Tibial nerve (tissue), 4 donors: ENCODE data around the gene ANXA11. TPM values are rescaled to one million over a fixed set of nuclear protein-coding genes. Genes with fewer than 3 reads are reported as not detected.

Experiments used
- DNase-seq, 2 donors: peaks; one replicate each; pipeline ENCODE4 v3.0.0-alpha.2; 2019; ENCODE audit warnings: low spot score in 2 of 2
- H3K27ac ChIP-seq, 4 donors: fragments of 200-600 bp; sonication (generic) in 3 of 4; one replicate each; pipeline ENCODE4 v1.5.1; 2017 to 2019; ENCODE audit warnings: mild to moderate bottlenecking in 1 of 4
- H3K27me3 ChIP-seq, 2 donors: fragments of 200-600 bp; sonication (generic) in 1 of 2; one replicate each; pipeline versions ENCODE4 v1.5.1 to v1.6.0; 2017 to 2019
- H3K36me3 ChIP-seq, 3 donors: fragments of 200-600 bp; sonication (generic); one replicate each; pipeline ENCODE4 v1.5.1; 2018 to 2019
- H3K4me1 ChIP-seq, 4 donors: fragments of 200-600 bp; sonication (generic) in 3 of 4; one replicate each; pipeline ENCODE4 v1.5.1; 2017 to 2019
- H3K4me3 ChIP-seq, 4 donors: fragments of 200-600 bp; sonication (generic) in 3 of 4; one replicate each; pipeline ENCODE4 v1.5.1; 2017 to 2019; ENCODE audit warnings: mild to moderate bottlenecking in 1 of 4, moderate library complexity in 1 of 4
- H3K9me3 ChIP-seq, 4 donors: fragments of 200-600 bp; sonication (generic) in 3 of 4; one replicate each; pipeline ENCODE4 v1.5.1; 2017 to 2019
- EP300 ChIP-seq, 2 donors: sonication (generic); formaldehyde crosslinking; IDR thresholded peaks; one replicate each; pipeline ENCODE4 v1.6.1; 2017; ENCODE audit warnings: antibody characterized with exemption in 2 of 2, mild to moderate bottlenecking in 1 of 2
- POLR2A ChIP-seq, 2 donors: fragments of 450-650 bp; IDR thresholded peaks; one replicate each; pipeline ENCODE4 v1.6.1; 2017; ENCODE audit warnings: antibody characterized with exemption in 2 of 2, mild to moderate bottlenecking in 2 of 2, moderate library complexity in 2 of 2
- WGBS, 2 donors: methylation state at CpG; one replicate each; pipeline ENCODE4 v1.1.5; 2018; 5-methylcytosine and 5-hydroxymethylcytosine counted together
- total RNA-seq, 4 donors: library from RNA; depleted of rRNA; stranded (reverse); fragments of >200 nt; gene quantifications; one replicate each; pipeline ENCODE4 v1.1.0, GENCODE V29; 2016
- TF ChIP-seq, protein P1 (sequence below), 5 experiments: fragments of 200-600 bp in 3 of 5; fragments of 450-650 bp in 2 of 5; sonication (generic) in 3 of 5; IDR thresholded peaks; one replicate each; pipeline ENCODE4 v1.5.1; 2016 to 2019; ENCODE audit warnings: antibody characterized with exemption in 5 of 5, mild to moderate bottlenecking in 3 of 5, moderate library complexity in 2 of 5

The ANXA11 gene
- total RNA-seq, 4 donors from 2014 or later, result 99.8 to 128 (median 113) TPM

DNA sequence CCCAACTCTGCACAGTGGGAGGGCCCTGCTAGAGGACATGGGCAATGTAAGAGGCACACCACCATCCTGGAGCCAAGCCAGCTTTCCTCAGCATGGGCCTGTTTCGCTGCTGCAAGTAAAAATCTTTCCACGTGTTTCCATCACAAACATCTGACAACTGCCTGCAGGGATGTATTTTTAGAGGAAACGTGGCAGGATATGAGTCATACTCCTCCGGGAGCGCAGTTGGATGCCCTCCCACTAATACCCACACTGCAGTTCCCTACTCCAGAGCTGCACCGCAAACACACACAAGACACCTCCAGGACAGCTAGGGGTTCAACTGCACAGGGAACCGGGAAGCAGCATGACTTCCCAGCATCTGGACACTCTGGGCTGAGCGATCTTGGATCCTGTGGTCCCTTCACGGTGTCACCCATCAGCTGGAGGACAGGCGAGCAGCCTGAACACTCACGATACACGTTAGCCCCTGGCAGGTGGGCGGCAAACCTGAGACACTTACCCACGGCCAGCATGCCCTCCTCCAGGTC, 46.7 kb downstream of the ANXA11 start:
- WGBS, 2 donors, result 32 to 38% methylated on average over 13 to 14 of the region's 14 CpGs
- TF ChIP-seq, protein P1, sequence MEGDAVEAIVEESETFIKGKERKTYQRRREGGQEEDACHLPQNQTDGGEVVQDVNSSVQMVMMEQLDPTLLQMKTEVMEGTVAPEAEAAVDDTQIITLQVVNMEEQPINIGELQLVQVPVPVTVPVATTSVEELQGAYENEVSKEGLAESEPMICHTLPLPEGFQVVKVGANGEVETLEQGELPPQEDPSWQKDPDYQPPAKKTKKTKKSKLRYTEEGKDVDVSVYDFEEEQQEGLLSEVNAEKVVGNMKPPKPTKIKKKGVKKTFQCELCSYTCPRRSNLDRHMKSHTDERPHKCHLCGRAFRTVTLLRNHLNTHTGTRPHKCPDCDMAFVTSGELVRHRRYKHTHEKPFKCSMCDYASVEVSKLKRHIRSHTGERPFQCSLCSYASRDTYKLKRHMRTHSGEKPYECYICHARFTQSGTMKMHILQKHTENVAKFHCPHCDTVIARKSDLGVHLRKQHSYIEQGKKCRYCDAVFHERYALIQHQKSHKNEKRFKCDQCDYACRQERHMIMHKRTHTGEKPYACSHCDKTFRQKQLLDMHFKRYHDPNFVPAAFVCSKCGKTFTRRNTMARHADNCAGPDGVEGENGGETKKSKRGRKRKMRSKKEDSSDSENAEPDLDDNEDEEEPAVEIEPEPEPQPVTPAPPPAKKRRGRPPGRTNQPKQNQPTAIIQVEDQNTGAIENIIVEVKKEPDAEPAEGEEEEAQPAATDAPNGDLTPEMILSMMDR (IDR thresholded peaks at IDR 0.05), result no peak
- peak; percentile 49 to 87 for TF ChIP-seq EP300 (IDR thresholded peaks at IDR 0.05)
- Histone ChIP-seq H3K27ac (peak overlapping the region in 3 of 4 donors; percentile 29 to 85 (median 77)), H3K27me3 (no peaks in the 10 kb centered on the region), H3K4me3 (no peak overlapping the region), H3K4me1 (peaks cover 0 to 83% (median 22%) of the 10 kb centered on the region in 4 donors), H3K36me3 (peaks cover 0 to 93% (median 27%) of the 10 kb centered on the region in 3 donors), H3K9me3 (no peaks in the 10 kb centered on the region)
- peak; percentile 73 to 88 for DNase-seq

DNA sequence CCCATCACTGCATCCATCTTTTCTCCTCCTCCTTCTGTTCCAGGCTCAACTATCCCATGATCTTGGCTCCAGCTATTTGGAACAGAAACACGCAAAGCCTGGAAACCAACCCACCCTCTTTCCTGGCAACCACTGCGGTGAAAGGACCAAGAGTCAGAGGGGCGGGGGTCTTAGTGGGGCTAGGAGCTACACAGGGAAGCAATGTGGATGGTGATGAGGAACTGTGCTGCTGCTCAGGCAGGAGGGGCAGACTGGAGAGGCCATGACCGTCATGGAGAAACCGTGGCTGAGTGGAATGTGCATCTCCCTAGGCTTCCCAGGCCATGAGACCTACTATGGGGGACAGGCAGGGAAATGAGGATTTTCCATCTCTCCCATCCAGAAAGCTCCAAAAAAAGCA, 47.2 kb downstream of the ANXA11 start:
- H3K4me1 ChIP-seq, result peaks cover 0 to 78% (median 18%) of the 10 kb centered on the region in 4 donors
- no peak for TF ChIP-seq EP300 (IDR thresholded peaks at IDR 0.05)
- TF ChIP-seq, protein P1 (IDR thresholded peaks at IDR 0.05), result no peak
- TF ChIP-seq POLR2A (IDR thresholded peaks at IDR 0.05), result no peak
- DNase-seq, result no peak
- peak overlapping the region in 3 of 4 donors; percentile 21 to 77 (median 71) for H3K27ac ChIP-seq
- WGBS, 2 donors, result 71 to 73% methylated on average over 5 of the region's 5 CpGs
- H3K9me3 ChIP-seq, result no peaks in the 10 kb centered on the region
- no peak overlapping the region for H3K4me3 ChIP-seq
- H3K36me3 ChIP-seq, result peaks cover 0 to 93% (median 25%) of the 10 kb centered on the region in 3 donors
- H3K27me3 ChIP-seq, result no peaks in the 10 kb centered on the region

DNA sequence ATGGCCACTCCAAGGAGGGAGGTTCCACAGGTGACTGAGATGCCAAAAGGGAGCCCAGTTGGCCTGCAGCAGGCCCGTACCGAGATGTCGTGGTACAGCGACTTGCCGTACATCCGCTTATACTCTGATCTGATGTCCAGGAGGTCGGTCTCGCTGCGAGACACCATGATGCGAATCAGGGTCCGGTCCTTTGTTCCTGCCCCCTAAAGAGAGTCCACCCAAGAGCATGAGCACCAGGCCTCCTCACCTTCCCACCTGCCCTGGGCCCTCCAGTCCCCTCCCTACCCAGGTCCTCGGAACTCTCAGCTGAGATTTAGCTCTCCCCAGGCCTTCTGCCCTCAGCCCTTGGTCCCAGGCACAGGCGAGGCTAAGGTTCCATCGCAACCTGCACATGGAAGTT, 47.8 kb downstream of the ANXA11 start:
- no peak for DNase-seq
- H3K27ac ChIP-seq, result peak overlapping the region in 3 of 4 donors; percentile 21 to 77 (median 71)
- 93 to 97% methylated on average over 14 of the region's 14 CpGs for WGBS, 2 donors
- TF ChIP-seq EP300 (IDR thresholded peaks at IDR 0.05), result no peak
- H3K27me3 ChIP-seq, result no peaks in the 10 kb centered on the region
- no peaks in the 10 kb centered on the region for H3K9me3 ChIP-seq
- H3K4me1 ChIP-seq, result peaks cover 0 to 72% (median 15%) of the 10 kb centered on the region in 4 donors
- no peak overlapping the region for H3K4me3 ChIP-seq
- peaks cover 0 to 93% (median 23%) of the 10 kb centered on the region in 3 donors for H3K36me3 ChIP-seq

DNA sequence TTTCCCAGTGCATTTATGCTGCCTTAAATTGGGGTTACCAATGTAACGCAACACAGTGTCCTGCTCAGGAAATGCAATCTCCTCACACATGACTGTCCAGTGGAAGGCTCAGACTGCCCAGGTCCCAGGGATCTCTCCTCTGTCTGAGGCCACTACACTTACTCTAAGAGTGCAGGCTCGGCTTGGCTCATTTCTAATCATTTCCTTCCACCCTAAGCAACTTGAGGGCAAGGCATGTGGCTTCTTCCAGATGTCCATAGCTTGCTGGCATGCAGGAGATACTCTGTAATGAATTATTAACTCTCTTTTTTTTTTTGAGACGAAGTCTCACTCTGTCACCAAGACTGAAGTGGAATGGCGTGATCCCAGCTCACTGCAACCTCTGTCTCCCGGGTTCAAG, 49.1 kb downstream of the ANXA11 start:
- WGBS, 2 donors, result 90 to 92% methylated on average over 5 of the region's 5 CpGs
- DNase-seq, result no peak
- Histone ChIP-seq H3K4me3 (no peak overlapping the region), H3K27ac (peak overlapping the region in 2 of 4 donors; percentile 68 to 81), H3K4me1 (peaks cover 0 to 59% (median 12%) of the 10 kb centered on the region in 4 donors), H3K9me3 (no peaks in the 10 kb centered on the region), H3K27me3 (no peaks in the 10 kb centered on the region), H3K36me3 (peaks cover 0 to 95% (median 23%) of the 10 kb centered on the region in 3 donors)
- TF ChIP-seq, protein P1 (IDR thresholded peaks at IDR 0.05), result no peak
- TF ChIP-seq POLR2A (IDR thresholded peaks at IDR 0.05) (no peak), EP300 (IDR thresholded peaks at IDR 0.05) (no peak)

DNA sequence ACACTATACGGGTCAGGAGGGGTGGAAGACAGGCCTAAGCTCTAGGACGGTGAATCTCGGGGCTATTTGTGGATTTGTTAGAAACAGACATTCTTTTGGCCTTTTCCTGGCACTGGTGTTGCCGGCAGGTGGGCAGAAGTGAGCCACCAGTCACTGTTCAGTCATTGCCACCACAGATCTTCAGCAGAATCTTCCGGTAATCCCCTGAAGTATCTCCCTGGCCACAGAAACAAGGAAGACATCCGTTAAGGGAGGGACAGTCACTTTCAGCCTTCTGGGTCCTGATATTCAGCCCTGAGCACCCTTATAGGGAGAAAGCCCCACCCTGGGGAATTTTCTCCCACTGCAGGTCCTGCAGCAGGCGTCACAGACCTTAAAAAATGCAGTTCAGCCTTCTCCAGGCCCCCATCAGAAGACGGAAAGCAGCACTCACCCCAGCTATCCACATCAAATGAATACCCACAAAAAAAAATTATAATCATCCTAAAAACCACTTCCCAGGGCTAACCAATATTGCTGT, 49.6 kb downstream of the ANXA11 start:
- WGBS, 2 donors, result 78 to 85% methylated on average over 8 of the region's 8 CpGs
- H3K4me1 ChIP-seq, result peaks cover 0 to 54% (median 12%) of the 10 kb centered on the region in 4 donors
- peaks cover 0 to 95% (median 23%) of the 10 kb centered on the region in 3 donors for H3K36me3 ChIP-seq
- H3K4me3 ChIP-seq, result no peak overlapping the region
- TF ChIP-seq POLR2A (IDR thresholded peaks at IDR 0.05), result no peak
- no peak for TF ChIP-seq EP300 (IDR thresholded peaks at IDR 0.05)
- TF ChIP-seq, protein P1 (IDR thresholded peaks at IDR 0.05), result no peak
- no peak for DNase-seq
- H3K27me3 ChIP-seq, result no peaks in the 10 kb centered on the region
- H3K27ac ChIP-seq, result peak overlapping the region in 2 of 4 donors; percentile 68 to 81
- no peaks in the 10 kb centered on the region for H3K9me3 ChIP-seq
